GM13976 (cell line): ENCODE measurements around the gene PDCD4.

Source experiments
- DNase-seq: peaks from one replicate; pipeline ENCODE4 v3.0.0; 2012; ENCODE audit warnings: low spot score
- in situ Hi-C: fragments of 300-500 bp; cut with MboI; formaldehyde crosslinking; loops from one replicate; pipeline ENCODE4 v1.12.0; 2022; ENCODE audit warnings: low sequenced_read_pairs, mixed read lengths, inconsistent platforms; ENCODE audit not compliant: unreplicated experiment
- TF ChIP-seq, protein P1 (sequence below): IDR thresholded peaks from 2 replicates; pipeline ENCODE4 v1.5.1; 2012; ENCODE audit warnings: borderline replicate concordance, mild to moderate bottlenecking; ENCODE audit not compliant: insufficient read depth; ENCODE audit errors: extremely low read depth, missing control alignments, control extremely low read depth

Gene PDCD4

DNA sequence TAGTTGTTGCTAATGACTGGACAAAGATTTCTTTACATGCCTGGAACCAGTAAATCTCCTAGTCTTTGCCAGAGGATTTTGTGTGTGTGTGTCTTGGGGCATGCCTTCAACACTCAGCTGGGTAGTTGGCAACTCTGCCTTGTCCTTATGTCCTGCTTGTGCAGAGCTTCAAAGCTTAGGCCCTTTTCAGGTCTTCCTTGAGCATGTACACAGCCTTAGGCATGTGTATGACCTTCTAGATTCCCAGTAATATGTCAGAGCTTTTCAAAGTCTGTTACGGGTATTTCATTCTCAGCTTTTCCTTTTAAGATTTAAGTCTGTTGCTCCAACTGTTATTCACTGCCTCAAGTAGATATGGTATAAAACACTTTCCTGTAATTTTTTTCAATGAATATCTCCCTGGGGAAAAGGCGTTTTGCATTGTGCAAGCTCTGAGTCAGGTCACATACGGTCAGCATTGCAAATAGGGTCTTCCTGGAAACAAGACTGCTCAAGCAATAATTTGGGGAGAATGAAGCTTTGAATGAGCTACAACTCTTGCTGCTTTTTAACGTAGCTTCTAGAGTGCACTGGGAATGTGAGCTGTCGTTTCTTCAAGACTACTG, 73.2 kb downstream of the PDCD4 start:
- DNase-seq, result no peak
- in situ Hi-C loops, result no loop called here
- TF ChIP-seq, protein P1, sequence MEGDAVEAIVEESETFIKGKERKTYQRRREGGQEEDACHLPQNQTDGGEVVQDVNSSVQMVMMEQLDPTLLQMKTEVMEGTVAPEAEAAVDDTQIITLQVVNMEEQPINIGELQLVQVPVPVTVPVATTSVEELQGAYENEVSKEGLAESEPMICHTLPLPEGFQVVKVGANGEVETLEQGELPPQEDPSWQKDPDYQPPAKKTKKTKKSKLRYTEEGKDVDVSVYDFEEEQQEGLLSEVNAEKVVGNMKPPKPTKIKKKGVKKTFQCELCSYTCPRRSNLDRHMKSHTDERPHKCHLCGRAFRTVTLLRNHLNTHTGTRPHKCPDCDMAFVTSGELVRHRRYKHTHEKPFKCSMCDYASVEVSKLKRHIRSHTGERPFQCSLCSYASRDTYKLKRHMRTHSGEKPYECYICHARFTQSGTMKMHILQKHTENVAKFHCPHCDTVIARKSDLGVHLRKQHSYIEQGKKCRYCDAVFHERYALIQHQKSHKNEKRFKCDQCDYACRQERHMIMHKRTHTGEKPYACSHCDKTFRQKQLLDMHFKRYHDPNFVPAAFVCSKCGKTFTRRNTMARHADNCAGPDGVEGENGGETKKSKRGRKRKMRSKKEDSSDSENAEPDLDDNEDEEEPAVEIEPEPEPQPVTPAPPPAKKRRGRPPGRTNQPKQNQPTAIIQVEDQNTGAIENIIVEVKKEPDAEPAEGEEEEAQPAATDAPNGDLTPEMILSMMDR, result no peak

DNA sequence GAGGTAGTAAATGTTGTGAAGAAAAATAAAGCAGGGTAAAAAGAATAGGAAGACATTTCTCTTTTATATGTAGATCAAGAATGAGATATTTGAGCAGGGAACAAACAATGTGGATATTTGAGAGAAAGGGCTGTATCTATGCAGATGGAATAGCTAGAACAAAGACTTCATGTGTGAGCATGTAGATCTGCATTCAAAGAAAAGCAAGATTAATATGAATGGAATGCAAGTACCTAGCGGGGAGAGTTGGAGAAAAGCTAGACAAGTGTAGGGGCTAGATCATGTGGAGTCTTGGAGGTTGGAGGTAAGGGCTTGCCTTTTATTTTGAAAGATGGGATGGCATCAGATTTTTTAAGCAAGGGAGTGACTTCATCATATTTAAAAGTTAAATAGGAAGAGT, 74.8 kb downstream of the PDCD4 start:
- in situ Hi-C loops, result no loop called here
- DNase-seq, result no peak
- TF ChIP-seq, protein P1, result no peak

DNA sequence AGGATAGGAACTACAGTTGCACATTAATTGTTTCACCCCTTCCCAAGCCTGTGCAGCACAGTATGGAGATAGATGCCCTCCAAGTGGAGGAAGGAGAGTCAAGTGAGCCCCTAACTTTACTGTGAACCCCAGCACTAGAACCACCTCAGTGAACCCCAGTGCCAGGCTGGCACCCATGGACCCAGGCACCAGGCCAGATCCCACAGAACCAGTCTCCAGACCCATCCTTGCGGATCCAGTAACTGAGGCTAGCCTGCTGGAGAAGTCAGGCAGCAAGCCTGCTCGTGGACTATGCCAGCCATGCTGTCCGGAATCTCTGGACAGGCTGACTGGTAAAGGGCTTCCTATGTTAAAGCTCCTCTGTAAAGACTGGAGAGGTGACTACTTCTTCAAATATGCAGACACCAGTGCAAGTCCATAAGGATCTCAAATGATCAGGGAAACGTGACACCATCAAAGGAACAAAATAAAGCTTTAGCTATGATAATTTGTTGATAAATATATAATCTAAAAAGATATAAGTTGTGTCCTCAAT, 75.4 kb downstream of the PDCD4 start:
- TF ChIP-seq, protein P1, result no peak
- no peak for DNase-seq
- in situ Hi-C loops, result no loop called here
